GM23338 (cell line): ENCODE measurements around the gene DYRK1A. TPM values are rescaled to one million over a fixed set of nuclear protein-coding genes. Genes with fewer than 3 reads are reported as not detected.

Experiments used
- ATAC-seq: fragments of 200-7000 bp; cut with Tn5 transposase; 3 replicates; pipeline ENCODE4 v1.9.1; 2020
- DNase-seq: peaks from one replicate; pipeline ENCODE4 v3.0.0-alpha.2; 2015; ENCODE audit warnings: low spot score
- H2AFZ ChIP-seq: fragments of 200-600 bp; sonication (generic); 2 replicates; pipeline ENCODE4 v1.8.0; 2016; ENCODE audit warnings: antibody characterized with exemption, mild to moderate bottlenecking, moderate library complexity
- H3F3A ChIP-seq: fragments of 200-600 bp; sonication (generic); replicated peaks from 2 replicates; pipeline ENCODE4 v1.8.0; 2017; ENCODE audit warnings: antibody characterized with exemption, mixed run types, low read depth
- H3K27ac ChIP-seq: fragments of 200-600 bp; sonication (generic); 2 replicates; pipeline ENCODE4 v1.6.1; 2016; ENCODE audit warnings: low read depth
- H3K27me3 ChIP-seq: fragments of 200-600 bp; sonication (generic); 2 replicates; pipeline ENCODE4 v1.8.0; 2016; ENCODE audit warnings: mild to moderate bottlenecking, mixed run types, moderate library complexity; ENCODE audit not compliant: insufficient read depth
- H3K36me3 ChIP-seq: fragments of 200-600 bp; sonication (generic); 2 replicates; pipeline ENCODE4 v1.8.0; 2016; ENCODE audit warnings: mild to moderate bottlenecking; ENCODE audit not compliant: insufficient read depth
- H3K4me1 ChIP-seq: fragments of 200-600 bp; sonication (generic); 2 replicates; pipeline ENCODE4 v1.8.0; 2016; ENCODE audit warnings: mild to moderate bottlenecking, moderate library complexity; ENCODE audit not compliant: insufficient read depth
- H3K4me2 ChIP-seq: fragments of 200-600 bp; sonication (generic); 2 replicates; pipeline ENCODE4 v1.7.1; 2017; ENCODE audit warnings: mixed run types
- H3K4me3 ChIP-seq: fragments of 200-600 bp; sonication (generic); 2 replicates; pipeline ENCODE4 v1.6.1; 2016; ENCODE audit warnings: mixed run types
- H3K79me2 ChIP-seq: fragments of 200-600 bp; sonication (generic); replicated peaks from 2 replicates; pipeline ENCODE4 v1.8.0; 2017; ENCODE audit warnings: mild to moderate bottlenecking; ENCODE audit not compliant: insufficient read depth
- H3K9me2 ChIP-seq: fragments of 200-600 bp; sonication (generic); 2 replicates; pipeline ENCODE4 v1.8.0; 2017; ENCODE audit not compliant: insufficient read depth
- H4K20me1 ChIP-seq: fragments of 200-600 bp; sonication (generic); replicated peaks from 2 replicates; pipeline ENCODE4 v1.8.0; 2017; ENCODE audit warnings: mild to moderate bottlenecking; ENCODE audit not compliant: insufficient read depth
- H3K27ac Mint-ChIP-seq: 2 replicates; pipeline ENCODE4 v1.8.0; 2020; ENCODE audit warnings: inconsistent platforms, mild to moderate bottlenecking, moderate library complexity, mixed read lengths
- H3K27me3 Mint-ChIP-seq: 3 replicates; pipeline ENCODE4 v1.8.0; 2022; ENCODE audit warnings: low read depth, mild to moderate bottlenecking, moderate library complexity, mixed read lengths, inconsistent platforms; ENCODE audit not compliant: insufficient read depth, poor library complexity
- H3K36me3 Mint-ChIP-seq: 3 replicates; pipeline ENCODE4 v1.8.0; 2021; ENCODE audit warnings: low read depth, mild to moderate bottlenecking, inconsistent platforms, moderate library complexity, mixed read lengths
- H3K4me1 Mint-ChIP-seq: 3 replicates; pipeline ENCODE4 v1.8.0; 2020; ENCODE audit warnings: mild to moderate bottlenecking, inconsistent platforms, mixed read lengths
- H3K4me3 Mint-ChIP-seq: 3 replicates; pipeline ENCODE4 v1.8.0; 2021; ENCODE audit warnings: moderate library complexity, mild to moderate bottlenecking, inconsistent platforms, mixed read lengths
- H3K9me3 Mint-ChIP-seq: 3 replicates; pipeline ENCODE4 v1.8.0; 2020; ENCODE audit warnings: moderate library complexity, mild to moderate bottlenecking, inconsistent platforms, mixed read lengths
- EZH2 ChIP-seq: fragments of 200-600 bp; sonication (generic); IDR thresholded peaks from one replicate; pipeline ENCODE4 v1.8.0; 2017; ENCODE audit warnings: antibody characterized with exemption, mild to moderate bottlenecking, low read depth; ENCODE audit not compliant: unreplicated experiment
- EZH2phosphoT487 ChIP-seq: fragments of 200-600 bp; sonication (generic); IDR thresholded peaks from one replicate; pipeline ENCODE4 v1.8.1; 2018; ENCODE audit warnings: antibody characterized with exemption; ENCODE audit not compliant: unreplicated experiment
- JUNB ChIP-seq: IDR thresholded peaks from one replicate; pipeline ENCODE4 v1.6.1; 2016; ENCODE audit warnings: antibody characterized with exemption; ENCODE audit not compliant: unreplicated experiment
- POLR2AphosphoS5 ChIP-seq: IDR thresholded peaks from 2 replicates; pipeline ENCODE4 v1.6.1; 2016; ENCODE audit warnings: antibody characterized with exemption, low read depth
- STAT1 ChIP-seq: IDR thresholded peaks from one replicate; pipeline ENCODE4 v1.6.1; 2016; ENCODE audit warnings: antibody characterized with exemption; ENCODE audit not compliant: unreplicated experiment
- ZNF114 ChIP-seq: fragments of 250-450 bp; sonication (Bioruptor Pico); IDR thresholded peaks from 2 replicates; pipeline ENCODE4 v1.5.0; 2020; ENCODE audit warnings: mild to moderate bottlenecking, moderate library complexity
- ZNF331 ChIP-seq: fragments of 250-450 bp; sonication (Bioruptor Pico); IDR thresholded peaks from 2 replicates; pipeline ENCODE4 v1.5.0; 2020; ENCODE audit warnings: low read depth, mild to moderate bottlenecking, moderate library complexity
- polyA plus RNA-seq: library from polyadenylated mRNA; unstranded; fragments of >200 nt; fragmentation: Nextera tagmentation; extraction: Ambion mirVana; gene quantifications from 2 replicates; pipeline ENCODE4 v1.2.1, GENCODE V29; 2016
- total RNA-seq: library from RNA; depleted of rRNA; stranded (reverse); fragments of >200 nt; shearing (Covaris generic); gene quantifications from 2 replicates; pipeline ENCODE4 v1.2.3, GENCODE V29; 2014
- TF ChIP-seq, protein P1 (sequence below): IDR thresholded peaks from 2 replicates; pipeline ENCODE4 v1.6.1; 2016; ENCODE audit warnings: antibody characterized with exemption
- TF ChIP-seq, protein P2 (sequence below): IDR thresholded peaks from one replicate; pipeline ENCODE4 v1.6.1; 2018; ENCODE audit warnings: antibody characterized with exemption; ENCODE audit not compliant: unreplicated experiment
- TF ChIP-seq, protein P3 (sequence below), 2 experiments: fragments of 200-600 bp in 1 of 2; sonication (generic) in 1 of 2; conservative IDR thresholded peaks; 2 replicates each; pipeline versions ENCODE4 v1.5.1 to v1.6.1; 2016 to 2017; ENCODE audit warnings: antibody characterized with exemption in 2 of 2, low read depth in 2 of 2, mild to moderate bottlenecking in 2 of 2, moderate library complexity in 1 of 2

Gene DYRK1A
- total and polyA plus RNA-seq, 2 experiments from 2014 or later: 10.3 to 84.7 TPM

DNA sequence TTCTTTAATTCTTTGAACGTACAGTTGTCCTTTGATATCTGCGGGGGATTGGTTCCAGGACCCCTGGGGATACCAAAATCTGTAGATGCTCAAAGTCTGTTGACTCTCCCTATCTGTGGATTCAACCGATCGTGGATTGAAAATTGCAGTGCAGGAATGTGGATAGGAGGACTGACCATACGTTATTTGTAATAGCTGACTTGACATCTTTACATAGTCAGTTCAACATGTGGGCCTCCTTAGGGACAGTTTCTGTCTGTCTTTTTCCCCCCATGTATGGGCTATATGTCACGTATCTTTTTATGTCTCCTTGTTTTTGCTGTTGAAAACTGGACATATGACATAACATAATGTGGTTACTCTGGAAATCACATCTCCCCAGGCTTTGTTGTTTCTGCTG is 204.9 kb downstream of the DYRK1A start:
- Histone ChIP-seq H3K27ac (no peak overlapping the region), H3K36me3 (no peaks in the 10 kb centered on the region), H3K4me1 (no peaks in the 10 kb centered on the region), H2AFZ (peak overlapping the region; percentile 28; the same call in 1 of the 2 replicates), H3F3A (no peaks in the 10 kb centered on the region), H4K20me1 (no peaks in the 10 kb centered on the region), H3K4me3 (no peak overlapping the region), H3K79me2 (no peaks in the 10 kb centered on the region), H3K27me3 (no peaks in the 10 kb centered on the region), H3K9me2 (no peaks in the 10 kb centered on the region), H3K4me2 (no peak overlapping the region)
- H3K9me3 Mint-ChIP-seq: peaks cover 9% of the 10 kb centered on the region
- TF ChIP-seq POLR2AphosphoS5: no peak
- TF ChIP-seq JUNB: no peak
- TF ChIP-seq STAT1: no peak
- TF ChIP-seq, protein P1, sequence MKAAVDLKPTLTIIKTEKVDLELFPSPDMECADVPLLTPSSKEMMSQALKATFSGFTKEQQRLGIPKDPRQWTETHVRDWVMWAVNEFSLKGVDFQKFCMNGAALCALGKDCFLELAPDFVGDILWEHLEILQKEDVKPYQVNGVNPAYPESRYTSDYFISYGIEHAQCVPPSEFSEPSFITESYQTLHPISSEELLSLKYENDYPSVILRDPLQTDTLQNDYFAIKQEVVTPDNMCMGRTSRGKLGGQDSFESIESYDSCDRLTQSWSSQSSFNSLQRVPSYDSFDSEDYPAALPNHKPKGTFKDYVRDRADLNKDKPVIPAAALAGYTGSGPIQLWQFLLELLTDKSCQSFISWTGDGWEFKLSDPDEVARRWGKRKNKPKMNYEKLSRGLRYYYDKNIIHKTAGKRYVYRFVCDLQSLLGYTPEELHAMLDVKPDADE: no peak
- TF ChIP-seq EZH2: no peak
- TF ChIP-seq EZH2phosphoT487: no peak
- no peak for TF ChIP-seq ZNF114 (CRISPR knock-in tag)
- DNase-seq: no peak
- ATAC-seq: no peak
- H3K27ac Mint-ChIP-seq: no peak overlapping the region
- peaks cover 9% of the 10 kb centered on the region; the same call in 2 of the 3 replicates for H3K36me3 Mint-ChIP-seq
- H3K4me3 Mint-ChIP-seq: no peak overlapping the region
- peaks cover 2% of the 10 kb centered on the region for H3K27me3 Mint-ChIP-seq
- no peaks in the 10 kb centered on the region; the same call in 2 of the 3 replicates for H3K4me1 Mint-ChIP-seq

DNA sequence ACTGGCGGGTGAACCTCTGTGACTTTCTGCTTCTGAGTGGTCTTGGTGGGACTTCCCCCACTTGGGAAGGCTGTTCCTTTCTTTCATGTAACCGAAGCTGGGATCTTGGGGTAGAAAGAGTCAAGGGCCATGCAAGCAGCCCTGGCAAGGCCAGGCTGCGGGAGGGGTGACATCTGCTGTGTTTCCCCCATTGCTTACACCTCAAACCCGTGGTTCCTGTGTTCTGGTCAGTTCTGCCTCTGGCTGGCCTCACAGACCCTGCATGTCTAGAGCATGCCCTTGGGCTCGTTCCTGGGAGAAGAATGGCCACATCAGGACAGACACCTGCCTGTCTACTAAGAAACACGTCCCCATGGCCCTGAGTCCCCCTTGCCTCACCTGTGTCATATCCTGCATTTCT is 207.7 kb downstream of the DYRK1A start:
- Histone ChIP-seq H3K27me3 (no peaks in the 10 kb centered on the region), H3K4me1 (no peaks in the 10 kb centered on the region), H4K20me1 (no peaks in the 10 kb centered on the region), H3K4me3 (no peak overlapping the region), H3K36me3 (peaks cover 11% of the 10 kb centered on the region; the same call in 1 of the 2 replicates), H3K27ac (no peak overlapping the region), H3K9me2 (no peaks in the 10 kb centered on the region), H3K79me2 (no peaks in the 10 kb centered on the region), H3F3A (no peaks in the 10 kb centered on the region), H2AFZ (no peak overlapping the region), H3K4me2 (no peak overlapping the region)
- DNase-seq: no peak
- H3K4me1 Mint-ChIP-seq: no peaks in the 10 kb centered on the region; the same call in 2 of the 3 replicates
- no peak overlapping the region for H3K27ac Mint-ChIP-seq
- no peak for ATAC-seq
- H3K4me3 Mint-ChIP-seq: no peak overlapping the region
- peaks cover 2% of the 10 kb centered on the region for H3K27me3 Mint-ChIP-seq
- peaks cover 28% of the 10 kb centered on the region for H3K36me3 Mint-ChIP-seq
- H3K9me3 Mint-ChIP-seq: peaks cover 28% of the 10 kb centered on the region
- TF ChIP-seq POLR2AphosphoS5: no peak
- no peak for TF ChIP-seq ZNF114 (CRISPR knock-in tag)
- TF ChIP-seq, protein P2, sequence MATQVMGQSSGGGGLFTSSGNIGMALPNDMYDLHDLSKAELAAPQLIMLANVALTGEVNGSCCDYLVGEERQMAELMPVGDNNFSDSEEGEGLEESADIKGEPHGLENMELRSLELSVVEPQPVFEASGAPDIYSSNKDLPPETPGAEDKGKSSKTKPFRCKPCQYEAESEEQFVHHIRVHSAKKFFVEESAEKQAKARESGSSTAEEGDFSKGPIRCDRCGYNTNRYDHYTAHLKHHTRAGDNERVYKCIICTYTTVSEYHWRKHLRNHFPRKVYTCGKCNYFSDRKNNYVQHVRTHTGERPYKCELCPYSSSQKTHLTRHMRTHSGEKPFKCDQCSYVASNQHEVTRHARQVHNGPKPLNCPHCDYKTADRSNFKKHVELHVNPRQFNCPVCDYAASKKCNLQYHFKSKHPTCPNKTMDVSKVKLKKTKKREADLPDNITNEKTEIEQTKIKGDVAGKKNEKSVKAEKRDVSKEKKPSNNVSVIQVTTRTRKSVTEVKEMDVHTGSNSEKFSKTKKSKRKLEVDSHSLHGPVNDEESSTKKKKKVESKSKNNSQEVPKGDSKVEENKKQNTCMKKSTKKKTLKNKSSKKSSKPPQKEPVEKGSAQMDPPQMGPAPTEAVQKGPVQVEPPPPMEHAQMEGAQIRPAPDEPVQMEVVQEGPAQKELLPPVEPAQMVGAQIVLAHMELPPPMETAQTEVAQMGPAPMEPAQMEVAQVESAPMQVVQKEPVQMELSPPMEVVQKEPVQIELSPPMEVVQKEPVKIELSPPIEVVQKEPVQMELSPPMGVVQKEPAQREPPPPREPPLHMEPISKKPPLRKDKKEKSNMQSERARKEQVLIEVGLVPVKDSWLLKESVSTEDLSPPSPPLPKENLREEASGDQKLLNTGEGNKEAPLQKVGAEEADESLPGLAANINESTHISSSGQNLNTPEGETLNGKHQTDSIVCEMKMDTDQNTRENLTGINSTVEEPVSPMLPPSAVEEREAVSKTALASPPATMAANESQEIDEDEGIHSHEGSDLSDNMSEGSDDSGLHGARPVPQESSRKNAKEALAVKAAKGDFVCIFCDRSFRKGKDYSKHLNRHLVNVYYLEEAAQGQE: no peak
- TF ChIP-seq, protein P3, sequence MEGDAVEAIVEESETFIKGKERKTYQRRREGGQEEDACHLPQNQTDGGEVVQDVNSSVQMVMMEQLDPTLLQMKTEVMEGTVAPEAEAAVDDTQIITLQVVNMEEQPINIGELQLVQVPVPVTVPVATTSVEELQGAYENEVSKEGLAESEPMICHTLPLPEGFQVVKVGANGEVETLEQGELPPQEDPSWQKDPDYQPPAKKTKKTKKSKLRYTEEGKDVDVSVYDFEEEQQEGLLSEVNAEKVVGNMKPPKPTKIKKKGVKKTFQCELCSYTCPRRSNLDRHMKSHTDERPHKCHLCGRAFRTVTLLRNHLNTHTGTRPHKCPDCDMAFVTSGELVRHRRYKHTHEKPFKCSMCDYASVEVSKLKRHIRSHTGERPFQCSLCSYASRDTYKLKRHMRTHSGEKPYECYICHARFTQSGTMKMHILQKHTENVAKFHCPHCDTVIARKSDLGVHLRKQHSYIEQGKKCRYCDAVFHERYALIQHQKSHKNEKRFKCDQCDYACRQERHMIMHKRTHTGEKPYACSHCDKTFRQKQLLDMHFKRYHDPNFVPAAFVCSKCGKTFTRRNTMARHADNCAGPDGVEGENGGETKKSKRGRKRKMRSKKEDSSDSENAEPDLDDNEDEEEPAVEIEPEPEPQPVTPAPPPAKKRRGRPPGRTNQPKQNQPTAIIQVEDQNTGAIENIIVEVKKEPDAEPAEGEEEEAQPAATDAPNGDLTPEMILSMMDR (conservative IDR thresholded peaks at IDR 0.05; ENCODE audit: low read depth in 2 of 2): no peak
- no peak for TF ChIP-seq JUNB
- no peak for TF ChIP-seq EZH2phosphoT487
- no peak for TF ChIP-seq ZNF331
- TF ChIP-seq STAT1: no peak
- TF ChIP-seq EZH2: no peak
